HG03354 (cell line): ENCODE data around the gene MARCO.
A peak's percentile ranks its signal among the peaks of the same experiment; 100 is the strongest.

Source experiments
- ATAC-seq: cut with Tn5 transposase; IDR thresholded peaks from one replicate; pipeline ENCODE4 v1.9.1; 2021; ENCODE audit warnings: mild to moderate bottlenecking; ENCODE audit not compliant: unreplicated experiment, poor library complexity, severe bottlenecking

MARCO gene

DNA sequence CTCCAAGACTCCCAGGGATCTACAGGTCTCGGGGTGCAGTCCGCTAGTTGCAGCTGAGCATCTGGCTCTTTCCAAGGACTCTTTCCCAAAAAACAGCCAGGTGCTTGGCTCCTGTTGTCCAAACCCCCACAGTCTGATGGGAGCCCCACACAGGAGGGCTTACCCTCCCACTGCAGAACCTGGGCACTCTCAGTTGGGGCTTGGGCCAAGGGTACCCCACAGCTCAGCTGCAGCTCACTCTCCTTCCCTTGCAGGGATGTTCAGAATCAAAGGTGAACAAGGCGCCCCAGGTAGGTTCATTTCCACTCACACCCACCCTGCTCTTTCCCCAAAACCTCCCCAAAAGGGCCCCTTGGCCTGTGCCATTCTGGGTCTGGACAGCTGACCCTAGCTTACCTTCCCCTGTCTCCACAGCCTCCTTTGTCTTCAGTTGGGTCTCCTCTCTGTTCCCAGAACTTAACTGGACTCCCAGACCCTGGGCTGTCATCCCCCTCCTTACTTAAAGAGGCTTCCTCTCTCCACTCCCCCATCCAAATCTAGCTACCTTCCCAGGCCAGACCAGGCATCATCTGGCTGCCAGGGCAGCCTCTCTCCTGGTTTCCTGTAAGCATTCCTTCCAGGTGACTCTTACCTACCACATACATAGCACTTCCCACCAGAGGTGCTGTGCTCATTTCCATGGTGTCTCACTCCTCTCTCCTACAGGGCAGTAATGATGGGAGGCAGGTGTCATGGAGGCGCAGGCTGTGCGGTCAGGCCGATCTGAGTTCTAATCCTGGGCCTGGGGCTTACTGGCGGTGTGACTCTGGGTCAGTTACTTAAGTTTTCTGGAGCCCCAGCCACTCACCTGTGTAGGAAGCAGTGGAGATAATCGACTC lies 29.5 kb downstream of the MARCO start:
- ATAC-seq = no peak

DNA sequence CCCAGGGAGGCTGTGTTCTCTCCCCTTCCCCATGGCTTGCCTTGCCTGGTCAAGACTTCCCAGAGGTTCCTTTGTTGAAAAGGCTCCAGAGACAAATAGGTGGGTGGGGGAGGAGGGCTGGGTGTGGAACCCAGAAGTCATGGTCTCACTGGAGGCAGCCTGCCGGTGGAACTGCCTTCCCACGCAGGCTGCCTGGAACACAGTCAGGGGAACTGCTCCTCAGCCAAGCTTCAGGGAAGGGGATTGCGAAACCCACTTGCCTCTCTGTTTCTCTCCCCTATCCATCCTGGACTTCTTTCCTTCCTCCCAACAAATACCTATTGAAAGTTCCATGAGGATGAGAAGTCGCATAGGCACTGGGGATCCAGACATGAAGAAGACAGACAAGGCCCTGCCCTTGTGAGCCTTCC lies 31.6 kb downstream of the MARCO start:
- ATAC-seq = no peak

DNA sequence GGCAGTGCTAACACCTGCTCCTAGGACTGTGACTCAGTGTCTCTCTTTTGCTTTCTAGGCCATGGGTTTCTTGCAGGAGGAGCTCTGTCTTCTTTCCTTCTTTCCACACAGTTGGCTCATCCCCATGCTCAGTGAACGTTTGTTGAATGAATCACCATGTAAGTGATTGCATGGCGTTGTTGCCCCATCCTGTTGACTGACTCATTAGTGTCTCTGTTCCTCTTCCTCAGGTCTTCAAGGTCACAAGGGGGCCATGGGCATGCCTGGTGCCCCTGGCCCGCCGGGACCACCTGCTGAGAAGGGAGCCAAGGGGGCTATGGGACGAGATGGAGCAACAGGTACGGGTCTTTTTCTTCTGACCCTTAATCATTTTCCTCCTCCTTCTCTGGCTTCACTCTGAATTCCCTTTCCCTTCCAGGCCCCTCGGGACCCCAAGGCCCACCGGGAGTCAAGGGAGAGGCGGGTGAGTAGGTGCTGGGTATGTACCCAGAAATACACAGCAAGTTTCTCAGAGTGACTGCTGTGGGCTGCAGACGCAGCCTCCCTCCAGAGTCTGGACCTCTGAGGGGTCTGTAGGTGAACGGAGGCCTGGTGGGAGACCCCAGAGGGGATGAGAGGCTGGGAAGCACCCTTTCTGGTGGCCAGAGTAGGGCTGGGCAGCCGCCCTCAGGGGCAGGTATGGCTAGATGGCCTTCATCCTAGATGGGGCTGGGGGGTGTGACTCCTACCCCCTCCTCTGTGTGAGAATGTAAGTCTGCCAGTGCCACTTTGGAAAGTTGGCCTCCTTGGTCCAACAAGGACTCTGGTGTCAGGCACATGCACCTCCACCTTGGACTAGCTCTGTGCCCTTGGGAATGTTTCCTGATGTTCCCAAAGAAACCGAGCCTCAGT lies 32.4 kb downstream of the MARCO start:
- ATAC-seq = no peak

GRCh38 chr2:118975133-118975532 lies 33.1 kb downstream of the MARCO start:
- no peak for ATAC-seq

DNA sequence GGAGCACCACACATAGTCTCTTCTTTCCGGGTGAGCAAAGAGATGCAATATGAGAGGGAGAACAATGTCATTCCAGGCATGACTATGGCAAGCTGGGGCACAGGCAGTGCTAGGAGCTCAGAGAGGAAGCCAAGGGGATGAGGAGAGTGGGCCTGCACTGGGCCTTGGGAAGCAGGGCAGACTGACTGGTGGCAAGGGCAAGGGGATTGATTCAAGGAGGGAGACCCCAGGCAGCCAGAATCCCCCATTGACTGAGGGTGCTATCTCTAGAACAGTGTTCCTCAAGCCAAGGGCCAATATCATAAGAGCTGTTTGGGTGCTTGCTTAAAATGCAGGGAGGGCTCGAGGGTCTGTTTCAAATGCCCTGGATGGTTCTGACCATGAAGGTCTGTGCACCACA lies 36.1 kb downstream of the MARCO start:
- no peak for ATAC-seq

DNA sequence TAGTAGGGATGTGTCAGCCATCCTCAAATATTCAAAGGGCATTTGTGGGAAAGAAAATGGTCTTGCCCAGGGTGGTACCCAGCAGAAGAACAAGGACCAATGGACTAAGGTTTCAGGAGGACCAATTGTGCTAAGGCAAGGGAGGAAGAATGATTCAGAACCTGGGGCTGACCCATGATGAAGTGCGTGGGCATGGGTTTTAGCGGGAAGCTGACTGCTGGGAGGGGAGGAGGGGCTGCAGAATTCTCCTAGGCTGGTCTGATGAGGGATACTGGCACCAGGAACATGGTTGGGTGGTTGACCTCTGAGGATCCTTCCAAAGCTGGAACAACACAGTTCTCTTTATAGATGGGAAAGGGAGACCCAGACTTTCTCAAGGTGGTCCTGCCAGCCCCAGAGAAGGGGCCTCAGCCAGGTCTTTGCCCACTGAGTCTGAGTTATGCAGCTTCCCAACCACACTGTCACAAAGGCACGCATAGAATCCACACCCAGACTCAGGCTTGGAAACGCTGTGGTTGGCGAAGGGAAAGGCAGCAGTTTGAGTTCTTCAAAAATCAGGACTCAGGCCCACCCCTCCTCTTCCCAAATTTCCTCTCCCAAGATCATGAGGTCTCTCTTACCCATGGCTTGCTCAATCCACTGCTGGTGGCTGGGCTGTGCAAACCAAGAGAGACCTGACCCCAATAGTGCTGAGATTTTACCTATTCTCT lies 37.3 kb downstream of the MARCO start:
- no peak for ATAC-seq

DNA sequence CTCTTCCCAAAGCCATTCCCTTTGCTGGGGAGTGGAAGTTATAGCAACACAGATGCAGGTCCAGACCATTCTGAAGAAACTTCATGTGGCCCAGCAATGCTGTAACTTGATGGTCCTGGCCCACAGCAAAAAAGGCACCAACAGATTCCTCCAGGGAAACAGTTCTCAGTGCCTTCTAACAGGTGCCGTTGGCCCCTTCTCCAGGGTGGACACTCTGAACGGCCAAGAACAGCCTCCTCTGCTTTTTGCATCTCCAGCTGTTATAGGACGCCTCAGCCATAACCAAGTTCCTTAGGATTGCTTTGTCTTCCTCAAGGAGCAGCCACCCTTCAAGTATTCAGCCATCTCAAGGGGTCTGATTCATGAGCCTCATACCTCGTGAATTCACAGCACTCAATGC lies 38.0 kb downstream of the MARCO start:
- no peak for ATAC-seq

DNA sequence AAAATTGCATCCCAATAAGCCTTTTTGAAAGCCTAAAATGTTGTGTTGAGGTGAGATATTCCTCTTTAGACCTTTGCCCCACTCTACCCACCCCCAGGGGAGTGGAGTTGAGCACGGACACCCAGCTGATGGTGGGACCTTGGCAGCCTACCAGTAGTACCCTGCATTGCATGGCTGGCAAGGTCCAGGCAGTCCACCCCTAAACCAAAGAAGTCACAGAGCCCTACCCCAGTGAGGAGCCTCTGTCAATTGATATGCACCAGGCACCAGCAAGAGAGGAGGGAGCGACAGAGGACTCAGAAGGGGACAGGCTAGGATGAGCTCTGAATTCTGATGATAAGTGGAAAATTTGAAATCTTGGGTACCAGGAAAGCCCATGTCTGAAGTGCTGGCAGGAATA lies 38.6 kb downstream of the MARCO start:
- ATAC-seq = no peak

GRCh38 chr2:118981632-118982031 lies 39.6 kb downstream of the MARCO start:
- no peak for ATAC-seq

DNA sequence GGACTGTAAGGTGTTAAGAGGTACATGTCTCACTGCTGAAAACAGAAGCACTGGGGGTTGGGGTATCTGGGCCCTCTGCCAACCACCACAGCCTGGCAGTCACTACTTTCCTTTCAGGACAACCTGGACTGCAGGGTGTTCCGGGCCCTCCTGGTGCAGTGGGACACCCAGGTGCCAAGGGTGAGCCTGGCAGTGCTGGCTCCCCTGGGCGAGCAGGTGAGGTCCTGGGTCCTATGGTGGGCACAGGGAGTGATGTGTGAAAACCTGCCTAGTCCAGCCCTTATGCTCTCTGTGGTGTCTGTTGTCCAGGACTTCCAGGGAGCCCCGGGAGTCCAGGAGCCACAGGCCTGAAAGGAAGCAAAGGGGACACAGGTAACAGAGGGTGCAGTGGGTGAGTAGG lies 40.0 kb downstream of the MARCO start:
- no peak for ATAC-seq

DNA sequence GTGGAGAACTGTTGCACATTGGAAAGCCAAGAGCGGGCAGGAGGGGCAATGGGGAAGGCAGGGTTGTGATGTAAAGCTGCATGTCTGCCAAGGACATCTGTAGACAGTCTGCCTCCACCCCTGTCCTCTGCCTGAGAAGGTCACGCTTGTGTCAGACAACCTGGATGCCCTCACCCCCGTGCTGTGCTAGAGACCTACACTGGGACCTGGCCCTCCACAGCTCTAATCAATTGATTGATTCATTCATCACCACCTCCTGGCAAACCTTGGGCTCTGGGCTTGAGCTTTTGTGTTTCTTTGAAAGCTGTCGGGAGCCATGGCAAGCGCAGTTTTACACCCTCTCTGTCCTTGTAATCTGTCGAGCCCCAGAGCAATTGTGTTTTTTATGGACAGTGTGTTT lies 41.1 kb downstream of the MARCO start:
- no peak for ATAC-seq

GRCh38 chr2:118983915-118984314 lies 41.9 kb downstream of the MARCO start:
- no peak for ATAC-seq

- peak; percentile 33 for ATAC-seq
Measured at GRCh38 chr2:118986738-118987137, 44.7 kb downstream of the MARCO start.

- no peak for ATAC-seq
Measured at GRCh38 chr2:118987886-118988285, 45.9 kb downstream of the MARCO start.

- ATAC-seq = no peak
Measured at GRCh38 chr2:118988706-118989105, 46.7 kb downstream of the MARCO start.

- peak; percentile 74 for ATAC-seq
Measured at GRCh38 chr2:118989481-118989880, 47.5 kb downstream of the MARCO start.

GRCh38 chr2:118990757-118991545 lies 49.0 kb downstream of the MARCO start:
- ATAC-seq = no peak

DNA sequence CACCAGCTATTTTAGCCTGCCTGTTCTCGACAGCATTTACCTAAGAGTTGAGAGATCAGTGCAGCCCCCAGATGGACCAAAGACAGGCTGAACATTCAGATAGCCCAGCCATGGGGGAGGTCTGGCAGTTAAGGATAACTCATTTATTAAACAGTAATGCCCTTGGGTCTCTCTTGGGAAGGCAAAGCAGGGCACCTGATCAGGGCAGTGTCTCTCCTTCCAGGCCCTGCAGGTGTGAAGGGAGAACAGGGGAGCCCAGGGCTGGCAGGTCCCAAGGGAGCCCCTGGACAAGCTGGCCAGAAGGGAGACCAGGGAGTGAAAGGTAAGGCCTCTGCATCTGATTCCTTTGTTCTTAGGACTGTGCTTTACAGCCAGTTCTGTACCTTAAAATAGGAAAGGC lies 49.6 kb downstream of the MARCO start:
- no peak for ATAC-seq

- no peak for ATAC-seq
Measured at GRCh38 chr2:118992740-118993391, 50.9 kb downstream of the MARCO start.
